Measurements from ENCODE around the gene TMEM54.

The TMEM54 gene

GRCh38 chr1:32926562-32926961, 25.4 kb upstream of the TMEM54 start:
- Histone ChIP-seq H3K9me3 (replicated peaks in 1 of 2; ENCODE audit: control insufficient read depth in 2 of 2, insufficient read depth in 1 of 2, low read depth in 1 of 2, low read length in 2 of 2) (no peaks in the 10 kb centered on the region), H3K18ac (ENCODE audit: low read length) (no peak overlapping the region), H3K36me3 (replicated peaks in 1 of 2; ENCODE audit: control insufficient read depth in 2 of 2, insufficient read depth in 2 of 2, low read length in 2 of 2) (no peaks in the 10 kb centered on the region), H2BK5ac (ENCODE audit: low read length) (no peak overlapping the region), H3K14ac (ENCODE audit: low read length) (no peak overlapping the region), H3K23ac (ENCODE audit: low read depth, low read length, poor library complexity) (no peak overlapping the region), H3K9ac (ENCODE audit: low read depth, low read length, poor library complexity) (no peak overlapping the region), H2BK15ac (ENCODE audit: low read length) (no peak overlapping the region), H3K4me2 (ENCODE audit: insufficient read depth, low read length, poor library complexity, severe bottlenecking) (no peak overlapping the region), H4K91ac (ENCODE audit: low read depth, low read length, poor library complexity) (no peak overlapping the region), H3K4me3 (ENCODE audit: low read length in 2 of 2) (no peak overlapping the region), H2AFZ (ENCODE audit: low read length) (no peak overlapping the region), H3K4me1 (ENCODE audit: control insufficient read depth in 2 of 2, insufficient read depth in 1 of 2, low read depth in 1 of 2, low read length in 2 of 2) (peaks cover 9% of the 10 kb centered on the region in 2 donors), H4K8ac (ENCODE audit: low read depth, low read length) (no peak overlapping the region), H2BK12ac (ENCODE audit: low read length) (no peak overlapping the region), H3K79me1 (ENCODE audit: low read depth, low read length) (no peaks in the 10 kb centered on the region), H2AK5ac (ENCODE audit: low read depth, low read length) (no peak overlapping the region), H3K27me3 (ENCODE audit: control insufficient read depth in 3 of 3, insufficient read depth in 3 of 3, low read depth in 1 of 3, low read length in 3 of 3) (peaks cover 0 to 37% (median 16%) of the 10 kb centered on the region in 3 experiments), H3K4ac (ENCODE audit: low read length) (no peak overlapping the region), H3K27ac (replicated peaks; ENCODE audit: low read length) (no peak overlapping the region), H2BK120ac (ENCODE audit: low read depth, low read length) (no peak overlapping the region)
- no peak for DNase-seq (ENCODE audit: low spot score)
- no CpG with 5 or more reads among the region's 6 CpGs for WGBS, 2 donors (ENCODE audit: extremely low coverage in 2 of 2, insufficient read length in 2 of 2, insufficient replicate concordance in 1 of 2)

GRCh38 chr1:32925403-32926162, 24.4 kb upstream of the TMEM54 start:
- no peaks in the 10 kb centered on the region for H3K36me3 ChIP-seq (replicated peaks in 1 of 2; ENCODE audit: control insufficient read depth in 2 of 2, insufficient read depth in 2 of 2, low read length in 2 of 2)
- no peak overlapping the region for H2AK5ac ChIP-seq (ENCODE audit: low read depth, low read length)
- H3K9ac ChIP-seq (ENCODE audit: low read depth, low read length, poor library complexity), result no peak overlapping the region
- no CpG with 5 or more reads among the region's 24 CpGs for WGBS, 2 donors (ENCODE audit: extremely low coverage in 2 of 2, insufficient read length in 2 of 2, insufficient replicate concordance in 1 of 2)
- no peak overlapping the region for H2BK120ac ChIP-seq (ENCODE audit: low read depth, low read length)
- H3K27me3 ChIP-seq (ENCODE audit: control insufficient read depth in 3 of 3, insufficient read depth in 3 of 3, low read depth in 1 of 3, low read length in 3 of 3), result peaks cover 0 to 37% (median 19%) of the 10 kb centered on the region in 3 experiments
- no peak overlapping the region for H2BK5ac ChIP-seq (ENCODE audit: low read length)
- no peak overlapping the region for H4K91ac ChIP-seq (ENCODE audit: low read depth, low read length, poor library complexity)
- no peak overlapping the region for H3K18ac ChIP-seq (ENCODE audit: low read length)
- peaks cover 9% of the 10 kb centered on the region in 2 donors for H3K4me1 ChIP-seq (ENCODE audit: control insufficient read depth in 2 of 2, insufficient read depth in 1 of 2, low read depth in 1 of 2, low read length in 2 of 2)
- peak overlapping the region; percentile 93 for H2AFZ ChIP-seq (ENCODE audit: low read length)
- H4K8ac ChIP-seq (ENCODE audit: low read depth, low read length), result no peak overlapping the region
- H3K9me3 ChIP-seq (replicated peaks in 1 of 2; ENCODE audit: control insufficient read depth in 2 of 2, insufficient read depth in 1 of 2, low read depth in 1 of 2, low read length in 2 of 2), result no peaks in the 10 kb centered on the region
- H3K14ac ChIP-seq (ENCODE audit: low read length), result no peak overlapping the region
- H3K79me1 ChIP-seq (ENCODE audit: low read depth, low read length), result no peaks in the 10 kb centered on the region
- no peak overlapping the region for H3K27ac ChIP-seq (replicated peaks; ENCODE audit: low read length)
- peak overlapping the region; percentile 70 for H3K4me2 ChIP-seq (ENCODE audit: insufficient read depth, low read length, poor library complexity, severe bottlenecking)
- no peak overlapping the region for H2BK15ac ChIP-seq (ENCODE audit: low read length)
- peak overlapping the region in 1 of 2 donors; percentile 38 for H3K4me3 ChIP-seq (ENCODE audit: low read length in 2 of 2)
- no peak overlapping the region for H2BK12ac ChIP-seq (ENCODE audit: low read length)
- DNase-seq (ENCODE audit: low spot score), result peak; percentile 30
- H3K23ac ChIP-seq (ENCODE audit: low read depth, low read length, poor library complexity), result peak overlapping the region; percentile 18
- no peak overlapping the region for H3K4ac ChIP-seq (ENCODE audit: low read length)

- H3K4ac ChIP-seq (ENCODE audit: low read length), result no peak overlapping the region
- peak overlapping the region; percentile 70 for H3K4me2 ChIP-seq (ENCODE audit: insufficient read depth, low read length, poor library complexity, severe bottlenecking)
- no peak overlapping the region for H4K91ac ChIP-seq (ENCODE audit: low read depth, low read length, poor library complexity)
- no peak overlapping the region for H2BK5ac ChIP-seq (ENCODE audit: low read length)
- no peak overlapping the region for H4K8ac ChIP-seq (ENCODE audit: low read depth, low read length)
- no peak overlapping the region for H2BK120ac ChIP-seq (ENCODE audit: low read depth, low read length)
- H3K18ac ChIP-seq (ENCODE audit: low read length), result peak overlapping the region; percentile 78
- no peak overlapping the region for H3K14ac ChIP-seq (ENCODE audit: low read length)
- H3K9me3 ChIP-seq (replicated peaks in 1 of 2; ENCODE audit: control insufficient read depth in 2 of 2, insufficient read depth in 1 of 2, low read depth in 1 of 2, low read length in 2 of 2), result no peaks in the 10 kb centered on the region
- H3K4me3 ChIP-seq (ENCODE audit: low read length in 2 of 2), result peak overlapping the region; percentile 38 to 71
- H3K27me3 ChIP-seq (ENCODE audit: control insufficient read depth in 3 of 3, insufficient read depth in 3 of 3, low read depth in 1 of 3, low read length in 3 of 3), result peaks cover 0 to 37% (median 19%) of the 10 kb centered on the region in 3 experiments
- H2BK12ac ChIP-seq (ENCODE audit: low read length), result no peak overlapping the region
- H2BK15ac ChIP-seq (ENCODE audit: low read length), result no peak overlapping the region
- no peaks in the 10 kb centered on the region for H3K36me3 ChIP-seq (replicated peaks in 1 of 2; ENCODE audit: control insufficient read depth in 2 of 2, insufficient read depth in 2 of 2, low read length in 2 of 2)
- WGBS, 2 donors (ENCODE audit: extremely low coverage in 2 of 2, insufficient read length in 2 of 2, insufficient replicate concordance in 1 of 2), result no CpG with 5 or more reads among the region's 31 CpGs
- peaks cover 9% of the 10 kb centered on the region in 2 donors for H3K4me1 ChIP-seq (ENCODE audit: control insufficient read depth in 2 of 2, insufficient read depth in 1 of 2, low read depth in 1 of 2, low read length in 2 of 2)
- no peaks in the 10 kb centered on the region for H3K79me1 ChIP-seq (ENCODE audit: low read depth, low read length)
- peak overlapping the region; percentile 9 for H3K9ac ChIP-seq (ENCODE audit: low read depth, low read length, poor library complexity)
- no peak overlapping the region for H3K27ac ChIP-seq (replicated peaks; ENCODE audit: low read length)
- H2AK5ac ChIP-seq (ENCODE audit: low read depth, low read length), result no peak overlapping the region
- peak; percentile 40 for DNase-seq (ENCODE audit: low spot score)
- no peak overlapping the region for H3K23ac ChIP-seq (ENCODE audit: low read depth, low read length, poor library complexity)
- peak overlapping the region; percentile 93 for H2AFZ ChIP-seq (ENCODE audit: low read length)
These were observed 23.7 kb upstream of the TMEM54 start for GRCh38 chr1:32924881-32925344.

- Histone ChIP-seq H3K14ac (ENCODE audit: low read length) (peak overlapping the region; percentile 40), H3K4me3 (ENCODE audit: low read length in 2 of 2) (peak overlapping the region in 1 of 2 donors; percentile 52), H3K23ac (ENCODE audit: low read depth, low read length, poor library complexity) (no peak overlapping the region), H3K4me1 (ENCODE audit: control insufficient read depth in 2 of 2, insufficient read depth in 1 of 2, low read depth in 1 of 2, low read length in 2 of 2) (peaks cover 6 to 11% of the 10 kb centered on the region in 2 donors), H2BK15ac (ENCODE audit: low read length) (no peak overlapping the region), H3K4ac (ENCODE audit: low read length) (no peak overlapping the region), H2AK5ac (ENCODE audit: low read depth, low read length) (no peak overlapping the region), H3K36me3 (replicated peaks in 1 of 2; ENCODE audit: control insufficient read depth in 2 of 2, insufficient read depth in 2 of 2, low read length in 2 of 2) (no peaks in the 10 kb centered on the region), H3K9me3 (replicated peaks in 1 of 2; ENCODE audit: control insufficient read depth in 2 of 2, insufficient read depth in 1 of 2, low read depth in 1 of 2, low read length in 2 of 2) (no peaks in the 10 kb centered on the region), H3K4me2 (ENCODE audit: insufficient read depth, low read length, poor library complexity, severe bottlenecking) (no peak overlapping the region), H3K27ac (replicated peaks; ENCODE audit: low read length) (no peak overlapping the region), H4K91ac (ENCODE audit: low read depth, low read length, poor library complexity) (no peak overlapping the region), H3K9ac (ENCODE audit: low read depth, low read length, poor library complexity) (no peak overlapping the region), H2BK120ac (ENCODE audit: low read depth, low read length) (no peak overlapping the region), H4K8ac (ENCODE audit: low read depth, low read length) (no peak overlapping the region), H2BK12ac (ENCODE audit: low read length) (no peak overlapping the region), H3K27me3 (ENCODE audit: control insufficient read depth in 3 of 3, insufficient read depth in 3 of 3, low read depth in 1 of 3, low read length in 3 of 3) (peaks cover 0 to 23% (median 19%) of the 10 kb centered on the region in 3 experiments), H2BK5ac (ENCODE audit: low read length) (no peak overlapping the region), H3K79me1 (ENCODE audit: low read depth, low read length) (no peaks in the 10 kb centered on the region), H2AFZ (ENCODE audit: low read length) (no peak overlapping the region), H3K18ac (ENCODE audit: low read length) (no peak overlapping the region)
- WGBS, 2 donors (ENCODE audit: extremely low coverage in 2 of 2, insufficient read length in 2 of 2, insufficient replicate concordance in 1 of 2), result no CpG with 5 or more reads among the region's 7 CpGs
- no peak for DNase-seq (ENCODE audit: low spot score)
These were observed 19.6 kb upstream of the TMEM54 start for GRCh38 chr1:32920833-32921232.
